Activated CD8-positive, alpha-beta memory T cell treated with anti-CD3 and anti-CD28 coated beads, Interleukin-2, amount 50 U/mL, for 4 hours (primary cell): ENCODE data around the gene AK3.

Source experiments
- DNase-seq: peaks from one replicate; pipeline ENCODE4 v3.0.0-alpha.2; 2020

The AK3 gene

GRCh38 chr9:4701526-4701925 is 39.5 kb downstream of the AK3 start:
- no peak for DNase-seq

GRCh38 chr9:4700932-4701331 is 40.1 kb downstream of the AK3 start:
- DNase-seq = no peak

GRCh38 chr9:4700091-4700490 is 40.9 kb downstream of the AK3 start:
- DNase-seq = no peak

GRCh38 chr9:4691795-4692194 is 49.2 kb downstream of the AK3 start:
- no peak for DNase-seq

GRCh38 chr9:4690144-4690543 is 50.9 kb downstream of the AK3 start:
- no peak for DNase-seq

- no peak for DNase-seq
Measured at GRCh38 chr9:4689687-4690104, 51.3 kb downstream of the AK3 start.

- no peak for DNase-seq
Measured at GRCh38 chr9:4689021-4689420, 52.0 kb downstream of the AK3 start.

GRCh38 chr9:4686584-4686983 is 54.4 kb downstream of the AK3 start:
- DNase-seq = no peak

GRCh38 chr9:4686112-4686511 is 54.9 kb downstream of the AK3 start:
- no peak for DNase-seq

- no peak for DNase-seq
Measured at GRCh38 chr9:4684820-4685219, 56.2 kb downstream of the AK3 start.

- no peak for DNase-seq
Measured at GRCh38 chr9:4680750-4681149, 60.3 kb downstream of the AK3 start.

- no peak for DNase-seq
Measured at GRCh38 chr9:4680173-4680525, 60.9 kb downstream of the AK3 start.

- DNase-seq = peak; percentile 100
Measured at GRCh38 chr9:4679268-4680172, 61.5 kb downstream of the AK3 start, which contains the start of gene CDC37L1. TSS of gene CDC37L1 (plus strand) at chr9:4679569. CDS start at chr9:4679768, 199 bp downstream.

- DNase-seq = peak; percentile 23
Measured at GRCh38 chr9:4678679-4679267, 62.2 kb downstream of the AK3 start.

GRCh38 chr9:4677392-4677791 is 63.6 kb downstream of the AK3 start:
- DNase-seq = no peak

GRCh38 chr9:4674783-4675182 is 66.2 kb downstream of the AK3 start:
- DNase-seq = no peak

- no peak for DNase-seq
Measured at GRCh38 chr9:4671737-4672136, 69.3 kb downstream of the AK3 start.

- no peak for DNase-seq
Measured at GRCh38 chr9:4670591-4670990, 70.4 kb downstream of the AK3 start.

GRCh38 chr9:4669890-4670289 is 71.1 kb downstream of the AK3 start:
- DNase-seq = no peak

- no peak for DNase-seq
Measured at GRCh38 chr9:4668604-4669003, 72.4 kb downstream of the AK3 start.

- DNase-seq = no peak
Measured at GRCh38 chr9:4667681-4668080, 73.3 kb downstream of the AK3 start.

- DNase-seq = peak; percentile 40
Measured at GRCh38 chr9:4666042-4666699, 74.8 kb downstream of the AK3 start, which contains the start of gene SPATA6L. TSS of gene SPATA6L (minus strand) at chr9:4666480. CDS start at chr9:4666250, 230 bp downstream.

- no peak for DNase-seq
Measured at GRCh38 chr9:4665357-4665756, 75.6 kb downstream of the AK3 start.

GRCh38 chr9:4663956-4664355 is 77.0 kb downstream of the AK3 start:
- no peak for DNase-seq
